ENCODE measurements around the gene DPYSL5.
A peak's percentile ranks its signal among the peaks of the same experiment; 100 is the strongest.
"Not testable (repeated sequence)": the region's sequence is repeated elsewhere in the genome, so short reads cannot be mapped to it uniquely, and the experiment has no call there.

The DPYSL5 gene

GRCh38 chr2:26903676-26904075 lies 55.7 kb downstream of the DPYSL5 start:
- DNase-seq: no peak

- no peak for DNase-seq
These were observed 56.9 kb downstream of the DPYSL5 start for GRCh38 chr2:26904839-26905238.

- DNase-seq: no peak
These were observed 57.6 kb downstream of the DPYSL5 start for GRCh38 chr2:26905341-26906198.

GRCh38 chr2:26907416-26907815 lies 59.5 kb downstream of the DPYSL5 start:
- DNase-seq: no peak

GRCh38 chr2:26910176-26910575 lies 62.2 kb downstream of the DPYSL5 start:
- no peak for DNase-seq

GRCh38 chr2:26911911-26912861 lies 64.3 kb downstream of the DPYSL5 start:
- DNase-seq: no peak

- DNase-seq: no peak
These were observed 65.7 kb downstream of the DPYSL5 start for GRCh38 chr2:26913606-26913998.

DNA sequence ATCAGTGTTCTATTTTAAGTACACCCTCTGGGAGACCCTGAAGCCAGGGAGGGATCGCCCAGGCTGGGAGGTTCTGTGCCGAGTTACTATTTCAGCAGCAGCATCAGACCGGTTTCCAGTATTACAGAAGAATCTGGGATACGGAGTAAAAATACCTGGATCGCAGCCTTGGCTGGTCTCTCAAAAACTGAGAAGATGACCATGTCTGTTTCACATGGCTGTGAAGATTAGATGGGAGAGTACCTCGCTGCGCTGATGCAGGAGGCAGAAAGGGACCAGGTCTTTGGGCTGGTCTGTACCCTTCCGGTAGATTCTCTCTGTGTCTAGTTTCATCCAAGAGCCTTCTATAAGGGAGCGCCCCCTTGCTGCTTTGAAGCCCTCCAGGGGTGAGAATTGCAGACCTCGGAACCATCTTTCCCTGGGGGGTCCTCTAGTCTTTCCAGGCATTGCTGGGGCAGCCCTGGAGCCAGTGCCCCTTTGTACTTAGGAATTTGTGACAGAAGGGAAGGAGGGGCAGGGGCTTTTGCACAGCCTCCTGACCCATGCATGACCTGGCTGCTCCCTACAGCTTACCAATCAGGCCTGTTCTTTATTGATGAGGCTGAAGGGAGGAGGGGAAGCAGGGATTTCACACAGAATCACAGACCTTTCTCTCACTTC lies 66.2 kb downstream of the DPYSL5 start:
- DNase-seq: no peak

GRCh38 chr2:26914659-26915310 lies 66.9 kb downstream of the DPYSL5 start:
- DNase-seq: no peak

GRCh38 chr2:26915316-26915715 lies 67.4 kb downstream of the DPYSL5 start:
- DNase-seq: no peak

GRCh38 chr2:26916128-26916692 lies 68.3 kb downstream of the DPYSL5 start:
- no peak for DNase-seq

DNA sequence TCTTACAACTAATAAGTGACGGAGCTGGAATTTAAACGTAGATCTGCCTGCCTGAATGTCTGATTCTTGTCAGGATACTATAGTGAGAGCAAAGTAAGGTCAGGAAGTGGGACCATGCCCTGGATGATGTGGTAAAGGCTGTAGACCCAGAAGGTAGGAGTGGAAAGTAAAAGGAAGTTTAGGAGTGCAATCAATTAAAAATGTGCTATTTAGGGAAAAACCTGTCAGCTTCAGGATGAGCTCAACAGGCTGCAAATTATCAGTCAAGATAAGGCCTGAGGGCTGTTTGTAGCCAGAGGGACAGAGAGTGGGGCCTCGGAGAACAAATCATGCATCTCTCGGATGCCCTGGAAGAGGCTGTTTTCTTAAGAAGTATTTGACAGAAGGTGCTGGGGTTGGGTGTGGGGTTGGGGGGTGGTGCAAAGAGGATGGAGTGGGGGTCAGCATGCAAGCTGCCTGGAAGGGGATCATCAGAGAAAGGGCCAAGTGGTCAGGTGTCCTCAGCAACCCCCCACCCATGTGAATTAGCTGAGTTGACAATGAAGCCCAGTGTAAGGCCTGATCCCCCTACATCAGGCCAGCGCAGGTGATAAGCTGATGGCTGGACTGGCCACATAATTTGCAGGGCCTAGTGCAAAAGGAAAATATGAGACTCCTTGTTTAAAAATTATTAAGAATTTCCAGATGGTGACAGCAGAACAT lies 69.4 kb downstream of the DPYSL5 start:
- DNase-seq: no peak

DNA sequence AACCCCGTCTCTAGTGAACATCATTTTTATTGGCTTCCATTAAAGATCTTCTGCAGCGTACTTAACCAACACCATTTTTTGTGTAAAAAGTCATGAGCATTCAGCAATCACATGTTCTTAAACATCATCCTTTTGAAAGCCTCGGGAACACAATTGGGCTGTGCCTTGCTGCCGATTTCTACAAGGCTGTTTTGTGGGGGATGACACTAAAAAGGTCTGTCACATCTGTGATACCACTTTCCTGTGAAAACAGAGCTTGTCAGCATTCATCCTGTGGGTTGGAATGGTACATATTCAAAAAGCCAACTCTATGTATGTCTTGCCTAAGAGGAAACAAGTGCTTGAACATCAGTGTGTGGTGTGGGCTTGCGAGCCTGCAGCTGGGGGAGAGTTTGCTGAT lies 73.4 kb downstream of the DPYSL5 start:
- no peak for DNase-seq

GRCh38 chr2:26922405-26923188 lies 74.7 kb downstream of the DPYSL5 start:
- peak; percentile 23 to 34 for DNase-seq

DNA sequence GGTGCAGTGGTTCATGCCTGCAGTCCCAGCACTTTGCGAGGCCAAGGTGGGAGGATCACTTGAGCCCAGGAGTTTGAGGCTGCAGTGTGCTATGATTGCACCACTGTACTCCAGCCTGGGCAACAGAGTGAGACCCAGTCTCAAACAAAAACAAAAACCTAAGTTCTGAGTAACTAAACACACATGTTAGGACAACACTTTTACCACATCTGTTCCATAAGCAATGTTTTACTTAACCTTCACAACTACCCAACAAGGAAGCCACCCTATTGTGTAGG lies 75.2 kb downstream of the DPYSL5 start:
- not testable (repeated sequence) for DNase-seq

DNA sequence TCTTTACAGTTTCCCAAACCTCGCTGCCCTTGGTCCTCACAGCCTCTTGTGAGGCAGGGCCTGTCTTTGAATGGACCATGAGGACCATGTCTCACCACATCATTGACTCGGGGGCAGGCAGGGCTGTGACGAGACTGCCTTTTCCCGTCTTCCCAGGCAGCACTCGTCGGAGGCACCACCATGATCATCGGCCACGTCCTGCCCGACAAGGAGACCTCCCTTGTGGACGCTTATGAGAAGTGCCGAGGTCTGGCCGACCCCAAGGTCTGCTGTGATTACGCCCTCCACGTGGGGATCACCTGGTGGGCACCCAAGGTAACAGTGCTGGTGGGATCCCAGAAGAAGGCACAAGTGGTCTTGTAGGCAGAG lies 76.8 kb downstream of the DPYSL5 start:
- DNase-seq: no peak

- no peak for DNase-seq
These were observed 77.3 kb downstream of the DPYSL5 start for GRCh38 chr2:26925100-26925791.

DNA sequence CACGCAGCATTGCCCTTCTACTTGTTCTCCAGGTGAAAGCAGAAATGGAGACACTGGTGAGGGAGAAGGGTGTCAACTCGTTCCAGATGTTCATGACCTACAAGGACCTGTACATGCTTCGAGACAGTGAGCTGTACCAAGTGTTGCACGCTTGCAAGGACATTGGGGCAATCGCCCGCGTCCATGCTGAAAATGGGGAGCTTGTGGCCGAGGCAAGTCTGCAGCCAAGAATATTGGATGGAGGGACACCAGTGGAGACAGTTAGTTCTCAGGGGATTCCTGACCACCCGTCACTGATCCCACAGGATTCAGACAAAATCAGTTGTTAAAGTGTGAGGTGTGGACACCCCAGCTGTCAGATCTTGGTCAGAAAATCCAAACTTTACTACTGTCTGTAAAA lies 79.3 kb downstream of the DPYSL5 start:
- no peak for DNase-seq

- DNase-seq: no peak
These were observed 85.0 kb downstream of the DPYSL5 start for GRCh38 chr2:26932974-26933373.

All from stimulated activated CD4-positive, alpha-beta T cell treated with anti-CD3 and anti-CD28 coated beads, Interleukin-4, amount 100 ng/mL, for 4 hours (primary cell).